Pons (tissue), 1 donor: Measurements from ENCODE around the gene COASY.

Experiments
- DNase-seq: peaks from one replicate; pipeline ENCODE4 v3.0.0-alpha.2; 2016; ENCODE audit warnings: low spot score

Gene COASY

DNA sequence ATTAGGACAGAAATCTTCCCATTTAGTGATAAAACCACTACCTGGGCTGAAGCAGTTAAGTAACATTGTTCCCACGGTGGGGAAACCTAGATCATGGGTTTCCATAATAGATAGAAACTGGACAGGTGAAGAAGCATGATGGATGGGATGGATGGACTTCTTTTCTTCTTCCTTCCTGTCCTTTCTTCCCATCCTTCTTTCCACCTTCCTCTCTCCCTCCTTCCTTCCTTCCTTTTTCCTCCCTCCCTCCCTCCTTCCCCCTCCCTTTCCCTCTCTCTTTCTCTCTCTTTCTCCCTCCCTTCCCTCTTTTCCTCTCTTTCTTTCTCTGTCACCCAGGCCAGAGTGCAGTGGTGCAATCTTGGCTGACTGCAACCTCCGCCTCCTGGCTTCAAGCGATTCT is 12.5 kb downstream of the COASY start:
- no peak for DNase-seq

DNA sequence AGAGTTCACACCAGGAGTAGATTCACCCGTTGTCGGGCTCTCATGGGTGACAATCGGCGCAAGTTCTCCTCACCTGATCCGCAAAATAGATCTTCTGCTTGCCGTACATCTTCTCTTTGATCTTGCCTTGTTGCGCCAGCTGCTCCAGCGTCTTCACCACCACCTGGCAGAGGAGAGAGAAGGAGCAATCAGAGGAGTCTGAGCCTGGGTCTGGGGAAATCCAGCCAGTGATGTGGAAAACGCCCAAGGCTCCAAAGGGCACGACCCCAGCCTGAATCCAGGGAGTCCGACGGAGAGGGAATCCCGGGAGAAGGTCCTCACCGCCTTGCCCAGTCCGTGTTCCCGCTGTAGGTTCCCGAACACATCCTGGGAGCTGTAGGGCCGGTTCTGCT is 15.2 kb downstream of the COASY start:
- DNase-seq = no peak

GRCh38 chr17:42577532-42578281 is 15.8 kb downstream of the COASY start, which contains the start of gene PSMC3IP:
Gene PSMC3IP, minus strand, starts transcription at chr17:42577729. Its CDS starts 43 bp downstream, at chr17:42577686.
- peak; percentile 93 for DNase-seq

GRCh38 chr17:42578282-42578869 is 16.4 kb downstream of the COASY start:
- DNase-seq = peak; percentile 76

GRCh38 chr17:42579794-42580551 is 18.0 kb downstream of the COASY start:
- no peak for DNase-seq

DNA sequence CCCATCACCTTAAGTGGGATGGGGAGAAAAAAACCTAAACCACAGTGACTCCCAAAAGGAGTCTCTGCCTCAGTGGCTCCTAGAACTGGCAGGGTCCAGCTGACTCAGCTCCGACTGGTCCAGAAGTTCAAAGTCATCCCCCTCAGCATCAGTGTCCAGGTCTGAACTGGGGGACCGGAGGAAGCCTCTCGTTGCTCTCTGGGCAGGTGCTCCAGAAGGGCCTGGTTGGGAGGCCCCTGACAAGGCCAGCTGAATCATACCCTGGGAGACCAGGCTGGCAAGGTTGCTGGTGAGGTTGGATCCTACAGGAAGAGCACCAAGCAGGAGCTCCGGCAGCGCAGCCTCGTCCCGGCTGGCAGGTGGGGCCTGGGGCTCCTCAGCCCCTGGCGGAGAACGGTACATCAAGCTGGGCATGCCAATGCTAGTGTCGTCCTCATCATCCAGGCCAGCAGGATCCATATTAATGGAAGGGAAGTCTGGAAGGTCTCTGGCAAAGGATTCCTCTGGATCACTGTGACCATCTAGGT is 19.9 kb downstream of the COASY start:
- DNase-seq = no peak

GRCh38 chr17:42584880-42585279 is 22.9 kb downstream of the COASY start:
- no peak for DNase-seq

- DNase-seq = no peak
Measured at GRCh38 chr17:42585353-42585752, 23.4 kb downstream of the COASY start.

DNA sequence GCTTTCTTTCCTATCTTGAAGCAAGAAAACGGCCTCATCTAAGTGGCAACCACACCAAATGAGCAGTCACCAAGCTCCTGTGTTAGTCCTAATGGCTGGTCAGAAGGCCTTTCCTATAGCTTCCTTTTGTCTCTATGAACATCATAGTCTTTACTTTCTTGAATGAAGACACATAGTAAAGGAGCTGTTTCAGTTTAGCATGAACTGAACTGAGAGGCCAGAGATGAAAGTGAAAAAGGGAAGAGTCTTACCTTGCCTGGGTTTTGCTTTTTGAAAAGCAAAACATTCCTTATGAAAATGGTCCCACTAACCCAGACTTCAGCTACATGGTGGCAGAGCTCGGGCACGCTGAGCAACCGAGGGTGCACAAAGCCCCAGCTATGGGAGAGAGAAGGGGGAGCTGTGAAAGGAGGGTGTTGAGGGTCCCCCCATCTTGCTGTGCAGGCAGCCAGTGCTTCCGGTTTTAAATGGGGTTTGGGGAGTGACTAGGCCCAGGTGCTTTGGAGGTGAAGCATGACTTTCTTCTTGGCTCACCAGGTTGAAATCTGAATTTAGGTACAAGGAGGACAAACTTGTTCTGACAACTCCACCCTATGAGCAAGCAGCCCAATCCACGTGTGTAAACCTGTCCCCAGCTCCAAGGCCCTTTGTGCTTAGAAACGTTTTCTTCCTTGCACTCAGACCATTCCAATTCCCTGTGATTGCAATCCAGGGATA is 24.7 kb downstream of the COASY start:
- DNase-seq = no peak

DNA sequence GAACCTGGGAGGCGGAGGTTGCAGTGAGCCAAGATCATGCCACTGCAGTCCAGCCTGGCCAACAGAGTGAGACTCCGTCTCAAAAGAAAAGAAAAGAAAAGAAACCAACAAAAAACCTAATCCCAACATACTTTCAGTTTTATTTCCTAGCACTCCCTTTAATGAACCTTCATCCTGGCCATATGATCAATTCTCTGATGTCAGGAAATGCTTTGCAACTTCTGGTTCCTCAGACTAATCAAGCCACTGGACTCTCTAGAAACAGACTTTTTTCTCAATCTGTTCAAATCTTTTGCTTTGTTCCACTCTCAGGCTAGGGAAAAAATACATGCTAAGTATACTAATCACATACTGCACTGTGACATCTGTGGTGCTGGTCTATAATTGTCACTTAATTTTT is 28.9 kb downstream of the COASY start:
- no peak for DNase-seq

- DNase-seq = no peak
Measured at GRCh38 chr17:42591411-42591810, 29.5 kb downstream of the COASY start.

DNA sequence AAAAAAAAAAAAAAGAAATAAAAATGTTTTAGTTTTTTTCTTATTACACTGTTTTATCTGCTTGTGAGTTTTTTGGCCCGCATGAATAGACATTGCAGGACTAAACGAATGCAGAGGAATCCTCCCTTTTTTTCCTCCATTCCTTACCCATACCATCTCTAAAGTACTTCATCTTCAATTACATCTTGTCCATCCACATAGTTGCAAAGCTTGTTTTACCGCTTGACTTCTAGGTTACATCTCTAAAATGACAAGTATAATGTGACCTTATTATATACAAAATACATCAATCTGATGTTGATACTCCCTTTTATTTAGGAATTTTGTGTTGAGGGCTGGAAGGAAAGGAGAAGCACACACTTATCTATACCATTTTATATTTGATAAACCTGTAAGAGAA is 34.4 kb downstream of the COASY start:
- no peak for DNase-seq

GRCh38 chr17:42598905-42599304 is 37.0 kb downstream of the COASY start:
- no peak for DNase-seq

GRCh38 chr17:42603318-42603717 is 41.4 kb downstream of the COASY start:
- no peak for DNase-seq

DNA sequence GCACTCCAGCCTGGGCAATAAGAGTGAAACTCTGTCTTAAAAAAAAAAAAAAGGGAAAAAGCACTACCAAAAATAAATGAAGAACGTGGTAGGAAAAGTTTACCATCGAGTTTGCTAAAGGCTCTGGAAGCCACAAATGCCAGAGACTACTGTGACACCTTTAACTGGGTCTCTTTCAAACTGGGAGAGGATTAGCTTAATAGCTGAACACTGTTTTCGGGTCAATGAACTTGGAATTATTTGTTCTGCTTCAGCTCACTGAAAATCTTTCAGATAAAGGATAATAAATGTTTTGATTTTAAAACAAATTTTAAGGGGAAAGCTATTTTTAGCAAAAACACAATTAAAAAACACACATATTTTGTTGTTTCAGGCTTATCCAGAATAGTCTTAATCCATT is 45.8 kb downstream of the COASY start:
- DNase-seq = no peak

- peak; percentile 6 for DNase-seq
Measured at GRCh38 chr17:42608305-42609181, 46.6 kb downstream of the COASY start.

GRCh38 chr17:42609182-42609813 is 47.4 kb downstream of the COASY start, which contains the start of the genes RETREG3 and TUBG1:
Gene RETREG3, minus strand, starts transcription at chr17:42609374. Its CDS starts 50 bp downstream, at chr17:42609324.
Gene TUBG1, plus strand, starts transcription at chr17:42609683. Its CDS starts 55 bp downstream, at chr17:42609738.
- DNase-seq = peak; percentile 99

- peak; percentile 3 for DNase-seq
Measured at GRCh38 chr17:42609814-42610801, 48.2 kb downstream of the COASY start.

GRCh38 chr17:42612013-42612412 is 50.1 kb downstream of the COASY start:
- DNase-seq = no peak
